GM18867 (cell line): ENCODE data around the gene PVALEF.

ENCODE experiments used
- ATAC-seq: cut with Tn5 transposase; IDR thresholded peaks from one replicate; pipeline ENCODE4 v1.9.1; 2021; ENCODE audit warnings: mild to moderate bottlenecking, moderate library complexity; ENCODE audit not compliant: unreplicated experiment

The PVALEF gene

GRCh38 chr17:81160747-81161453, 4.4 kb upstream of the PVALEF start:
- ATAC-seq, result no peak

DNA sequence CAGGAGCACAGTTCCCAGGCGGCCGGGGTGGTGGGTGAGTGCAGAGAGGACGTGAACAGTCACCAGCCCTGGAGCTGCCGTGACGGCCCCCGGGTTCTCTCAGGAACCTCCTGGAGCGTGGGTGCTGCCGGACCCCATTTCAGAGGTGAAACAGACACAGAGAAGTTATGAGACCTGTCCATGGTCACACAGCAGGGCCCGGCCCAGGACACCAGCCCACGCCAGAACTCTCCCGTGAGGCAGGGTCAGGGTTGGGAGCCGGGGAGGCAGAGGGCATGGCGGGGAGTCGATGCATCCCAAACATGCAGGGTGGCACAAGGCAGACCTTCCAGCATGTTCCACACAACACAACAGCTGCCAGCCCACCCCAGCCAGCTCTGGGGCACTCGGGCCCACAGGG, 3.8 kb upstream of the PVALEF start:
- ATAC-seq, result no peak

DNA sequence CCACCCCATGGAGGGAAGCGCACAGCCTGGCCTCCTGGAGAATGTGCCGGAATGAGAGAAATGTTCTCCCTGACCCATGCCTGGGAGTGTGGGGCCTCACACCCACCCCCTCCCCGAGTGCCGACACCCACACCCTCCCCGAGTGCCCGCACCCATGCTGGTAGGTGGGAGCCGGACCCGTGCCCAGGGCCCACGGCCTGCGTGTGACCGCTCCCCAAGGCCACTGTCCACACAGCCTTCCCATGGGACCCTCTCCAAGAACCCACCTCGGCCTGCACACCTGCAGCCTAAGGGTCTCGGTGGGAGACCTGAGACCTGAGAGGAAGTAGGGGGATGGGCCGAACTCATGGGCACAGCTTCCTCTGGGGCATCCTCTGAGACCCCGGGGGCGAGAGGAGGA, 3.3 kb upstream of the PVALEF start:
- ATAC-seq, result no peak

GRCh38 chr17:81162491-81162890, 2.8 kb upstream of the PVALEF start:
- no peak for ATAC-seq

- ATAC-seq, result no peak
Observed at GRCh38 chr17:81163051-81163695, 2.1 kb upstream of the PVALEF start.

DNA sequence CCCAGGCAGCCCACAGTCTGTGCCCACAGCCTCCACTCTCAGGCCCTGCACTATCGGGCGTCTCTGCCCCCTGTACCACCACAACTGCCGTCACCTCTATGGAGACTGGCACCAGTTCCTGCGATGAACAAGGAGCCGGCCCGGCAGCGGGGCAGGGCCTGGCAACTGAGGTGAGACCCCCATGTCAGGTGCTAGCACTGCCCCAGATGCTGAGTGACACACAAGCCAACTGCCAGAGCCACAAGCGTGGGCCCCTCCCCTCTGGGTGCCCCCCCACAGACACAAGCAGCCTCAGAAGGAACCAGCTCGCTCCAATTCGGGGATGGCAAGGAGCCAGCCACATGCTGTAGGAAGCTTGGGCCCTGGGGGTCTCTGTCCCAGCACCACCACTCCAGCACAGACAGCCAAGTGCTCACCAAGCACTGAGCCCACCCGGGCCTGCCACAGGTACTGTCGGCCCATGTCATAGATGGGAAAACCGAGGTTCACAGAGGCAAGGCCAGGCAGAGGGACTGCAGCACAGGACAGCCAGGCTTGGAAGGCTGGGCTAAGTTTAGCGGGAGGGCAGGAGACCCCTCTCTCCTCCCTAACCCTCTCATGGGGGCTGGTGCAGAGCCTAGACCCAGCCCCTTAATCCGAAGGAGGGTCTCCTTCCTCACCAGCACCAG, 1.5 kb upstream of the PVALEF start:
- no peak for ATAC-seq

DNA sequence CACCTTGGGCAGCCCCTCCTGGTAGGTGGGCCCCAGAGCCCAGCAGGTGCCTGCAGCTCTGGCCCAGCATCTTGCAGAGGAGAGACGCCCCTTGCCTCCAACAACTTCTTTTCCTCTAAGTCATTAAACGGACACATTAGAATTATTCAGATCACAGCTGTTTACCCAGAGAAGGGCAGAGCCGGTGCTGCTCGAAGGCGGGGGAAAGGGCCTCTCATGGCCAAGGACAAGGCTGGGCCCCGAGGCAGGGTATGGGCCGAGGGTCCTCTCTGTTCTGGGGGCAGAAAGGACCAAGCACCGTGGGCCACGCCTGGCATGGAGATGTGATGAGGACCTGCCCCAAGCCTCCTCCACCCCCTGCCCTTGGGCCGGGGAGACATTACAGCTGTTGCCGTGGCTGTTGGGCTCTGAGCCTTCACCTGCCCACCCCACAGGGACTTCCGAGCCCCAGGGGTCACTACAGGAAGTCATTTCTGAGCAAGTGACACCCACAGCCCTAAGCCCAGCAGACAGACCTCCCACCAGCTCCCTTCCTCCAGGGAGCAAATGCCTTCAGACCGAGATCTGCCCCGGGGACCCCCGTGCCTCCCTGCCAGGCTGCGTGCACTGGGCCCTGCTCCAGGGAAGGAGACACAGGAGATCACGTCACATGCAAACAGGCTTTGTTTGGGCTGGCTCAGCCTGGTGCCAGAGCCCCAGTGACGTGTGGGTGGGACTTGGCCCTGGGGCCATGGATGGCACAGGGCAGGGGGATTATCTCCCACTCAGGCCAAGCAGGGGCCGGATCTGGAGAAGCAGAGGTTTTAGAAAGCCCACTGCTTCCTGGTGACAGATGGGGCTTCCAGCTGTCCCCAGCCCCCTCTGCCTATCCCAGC, 699 bp upstream of the PVALEF start:
- no peak for ATAC-seq

DNA sequence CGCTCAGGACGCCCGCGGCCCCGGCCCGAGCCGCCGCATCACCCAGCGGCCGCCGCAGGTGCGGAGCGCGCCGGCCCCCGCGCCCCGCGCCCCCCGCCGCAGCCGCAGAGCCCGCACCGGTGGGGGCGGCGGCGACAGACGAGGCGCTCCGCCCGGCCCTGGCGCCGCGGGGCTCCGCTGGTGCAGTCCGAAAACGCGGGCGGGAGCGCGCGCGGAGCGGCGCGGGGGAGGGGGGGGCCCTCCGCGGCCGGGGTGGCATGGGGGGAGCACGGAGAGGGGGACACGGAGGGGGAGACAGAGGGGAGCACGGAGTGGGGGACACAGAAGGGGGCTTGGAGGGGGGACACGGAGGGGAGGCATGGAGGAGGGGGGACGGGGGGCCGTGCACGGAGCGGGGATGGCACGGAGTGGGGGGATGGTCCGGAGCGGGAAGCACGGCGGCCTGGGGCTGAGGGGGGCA, 756 bp downstream of the PVALEF start, which contains the start of gene AATK:
Gene AATK, minus strand, starts transcription at position 189 of the 460 bp plus-strand sequence. CDS start 229 bp downstream, outside the sequence.
- no peak for ATAC-seq

GRCh38 chr17:81167194-81167524, 1.9 kb downstream of the PVALEF start:
- ATAC-seq, result no peak

- ATAC-seq, result no peak
Observed at GRCh38 chr17:81167638-81168037, 2.3 kb downstream of the PVALEF start.

- ATAC-seq, result no peak
Observed at GRCh38 chr17:81169870-81170309, 4.6 kb downstream of the PVALEF start.

GRCh38 chr17:81170727-81171494, 5.6 kb downstream of the PVALEF start:
- ATAC-seq, result no peak

DNA sequence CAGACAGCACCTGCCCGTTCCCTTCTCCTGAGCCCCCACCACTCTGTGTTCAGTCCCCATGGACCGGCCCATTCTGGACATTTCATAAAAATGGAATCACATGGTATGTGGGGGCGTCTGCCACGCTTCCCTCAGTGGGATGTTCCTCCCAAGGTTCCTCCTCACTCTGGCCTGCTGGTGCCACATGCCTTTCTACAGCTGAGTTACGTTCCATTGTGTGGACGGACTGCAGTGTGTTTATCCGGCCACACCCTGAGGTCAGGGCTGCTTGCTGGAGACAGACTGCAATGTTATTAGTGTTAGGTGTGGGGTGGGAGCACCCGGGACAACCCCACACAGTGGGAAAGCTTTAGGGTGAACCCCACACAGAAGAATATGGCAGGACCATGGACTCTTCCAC, 6.6 kb downstream of the PVALEF start:
- ATAC-seq, result no peak

- no peak for ATAC-seq
Observed at GRCh38 chr17:81173052-81173761, 7.9 kb downstream of the PVALEF start.

DNA sequence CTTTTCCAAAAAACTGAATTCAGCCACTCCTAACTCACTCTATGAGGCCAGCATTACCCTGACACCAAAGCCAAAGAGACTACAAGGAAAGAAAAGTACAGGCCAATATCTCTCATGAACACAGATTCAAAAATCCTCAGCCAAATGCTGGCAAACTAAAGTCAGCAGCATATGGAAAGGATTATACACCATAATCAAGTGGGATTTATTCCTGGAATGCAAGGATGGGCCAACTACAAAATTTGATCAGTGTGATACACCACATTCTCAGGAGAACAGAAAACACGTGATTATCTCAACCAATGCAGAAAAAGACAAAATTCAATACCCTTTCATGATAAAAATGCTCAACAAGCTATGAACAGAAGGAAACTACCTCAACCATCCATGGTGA, 8.5 kb downstream of the PVALEF start:
- no peak for ATAC-seq

DNA sequence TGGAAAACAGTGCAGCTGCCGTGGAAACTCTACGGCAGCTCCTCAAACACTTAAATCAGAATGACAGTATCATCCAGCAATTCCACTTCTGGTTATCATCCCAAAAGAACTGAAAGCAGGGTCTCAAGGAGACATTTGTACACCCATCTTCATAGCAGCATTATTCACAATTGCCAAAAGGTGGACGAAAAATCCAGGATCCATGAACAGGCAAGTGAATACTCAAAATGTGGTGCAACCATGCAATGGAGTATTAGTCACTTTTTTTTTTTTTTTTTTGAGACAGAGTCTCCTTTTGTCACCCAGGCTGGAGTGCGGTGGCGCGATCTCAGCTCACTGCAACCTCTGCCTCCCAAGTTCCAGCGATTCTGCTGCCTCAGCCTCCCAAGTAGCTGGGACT, 11.4 kb downstream of the PVALEF start:
- ATAC-seq, result no peak

GRCh38 chr17:81178136-81179091, 13.1 kb downstream of the PVALEF start:
- no peak for ATAC-seq

- no peak for ATAC-seq
Observed at GRCh38 chr17:81179220-81179619, 13.9 kb downstream of the PVALEF start.

DNA sequence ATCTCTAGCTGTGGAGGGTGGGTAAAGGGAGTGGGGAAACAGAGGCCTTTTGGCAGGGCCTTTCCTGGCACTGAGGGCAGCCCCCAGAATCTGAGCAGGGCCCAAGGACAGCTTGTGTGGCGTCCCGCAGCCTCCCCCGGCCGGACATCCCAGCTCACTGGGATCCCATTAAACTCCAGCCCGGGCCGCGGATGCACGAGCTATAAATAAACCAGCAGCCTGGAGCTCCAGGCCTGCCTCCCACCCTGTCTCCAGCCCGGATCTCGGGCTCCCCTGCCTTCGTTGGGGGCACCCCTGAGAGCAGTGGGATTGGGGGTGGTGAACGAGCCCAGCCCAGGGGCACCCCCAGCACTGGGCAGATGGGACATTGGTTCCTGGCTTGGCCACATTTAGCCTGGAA, 14.6 kb downstream of the PVALEF start:
- ATAC-seq, result no peak
